Measurements from ENCODE around the gene USP7.

Gene USP7

GRCh38 chr16:8953064-8953463, 10.6 kb downstream of the USP7 start:
- Histone ChIP-seq H3K4me3 (ENCODE audit: insufficient read depth, low read depth, low read length) (no peak overlapping the region), H3K27me3 (ENCODE audit: control insufficient read depth, insufficient read depth, low read length, poor library complexity, severe bottlenecking) (no peaks in the 10 kb centered on the region), H3K36me3 (ENCODE audit: control insufficient read depth, insufficient read depth, low read length) (no peaks in the 10 kb centered on the region), H3K9me3 (ENCODE audit: control insufficient read depth, low read length) (no peaks in the 10 kb centered on the region), H3K4me1 (ENCODE audit: control insufficient read depth, insufficient read depth, low read length) (peaks cover 23% of the 10 kb centered on the region), H3K27ac (ENCODE audit: insufficient read depth, low read depth, low read length, poor library complexity, severe bottlenecking) (no peak overlapping the region)
- 82 to 86% methylated on average over 11 of the region's 11 CpGs for WGBS, 2 experiments

- 90 to 91% methylated on average over 7 of the region's 7 CpGs for WGBS, 2 experiments
- Histone ChIP-seq H3K9me3 (ENCODE audit: control insufficient read depth, low read length) (no peaks in the 10 kb centered on the region), H3K4me1 (ENCODE audit: control insufficient read depth, insufficient read depth, low read length) (peaks cover 20% of the 10 kb centered on the region), H3K27me3 (ENCODE audit: control insufficient read depth, insufficient read depth, low read length, poor library complexity, severe bottlenecking) (no peaks in the 10 kb centered on the region), H3K36me3 (ENCODE audit: control insufficient read depth, insufficient read depth, low read length) (no peaks in the 10 kb centered on the region), H3K4me3 (ENCODE audit: insufficient read depth, low read depth, low read length) (no peak overlapping the region), H3K27ac (ENCODE audit: insufficient read depth, low read depth, low read length, poor library complexity, severe bottlenecking) (no peak overlapping the region)
These were observed 11.4 kb downstream of the USP7 start for GRCh38 chr16:8952281-8952751.

GRCh38 chr16:8951447-8952280, 12.0 kb downstream of the USP7 start:
- H3K27me3 ChIP-seq (ENCODE audit: control insufficient read depth, insufficient read depth, low read length, poor library complexity, severe bottlenecking) = no peaks in the 10 kb centered on the region
- no peaks in the 10 kb centered on the region for H3K36me3 ChIP-seq (ENCODE audit: control insufficient read depth, insufficient read depth, low read length)
- no peak overlapping the region for H3K4me3 ChIP-seq (ENCODE audit: insufficient read depth, low read depth, low read length)
- H3K4me1 ChIP-seq (ENCODE audit: control insufficient read depth, insufficient read depth, low read length) = peaks cover 15% of the 10 kb centered on the region
- H3K27ac ChIP-seq (ENCODE audit: insufficient read depth, low read depth, low read length, poor library complexity, severe bottlenecking) = no peak overlapping the region
- H3K9me3 ChIP-seq (ENCODE audit: control insufficient read depth, low read length) = no peaks in the 10 kb centered on the region
- WGBS, 2 experiments = 78 to 79% methylated on average over 14 of the region's 14 CpGs

- Histone ChIP-seq H3K36me3 (ENCODE audit: control insufficient read depth, insufficient read depth, low read length) (no peaks in the 10 kb centered on the region), H3K4me1 (ENCODE audit: control insufficient read depth, insufficient read depth, low read length) (peaks cover 5% of the 10 kb centered on the region), H3K27ac (ENCODE audit: insufficient read depth, low read depth, low read length, poor library complexity, severe bottlenecking) (peak overlapping the region; percentile 26), H3K27me3 (ENCODE audit: control insufficient read depth, insufficient read depth, low read length, poor library complexity, severe bottlenecking) (no peaks in the 10 kb centered on the region), H3K4me3 (ENCODE audit: insufficient read depth, low read depth, low read length) (no peak overlapping the region), H3K9me3 (ENCODE audit: control insufficient read depth, low read length) (no peaks in the 10 kb centered on the region)
- 91 to 92% methylated on average over 11 of the region's 11 CpGs for whole genome bisulfite sequencing, 2 experiments
These were observed 13.1 kb downstream of the USP7 start for GRCh38 chr16:8950580-8951077.

- Histone ChIP-seq H3K27ac (ENCODE audit: insufficient read depth, low read depth, low read length, poor library complexity, severe bottlenecking) (no peak overlapping the region), H3K27me3 (ENCODE audit: control insufficient read depth, insufficient read depth, low read length, poor library complexity, severe bottlenecking) (no peaks in the 10 kb centered on the region), H3K4me3 (ENCODE audit: insufficient read depth, low read depth, low read length) (no peak overlapping the region), H3K4me1 (ENCODE audit: control insufficient read depth, insufficient read depth, low read length) (peaks cover 4% of the 10 kb centered on the region), H3K9me3 (ENCODE audit: control insufficient read depth, low read length) (no peaks in the 10 kb centered on the region), H3K36me3 (ENCODE audit: control insufficient read depth, insufficient read depth, low read length) (no peaks in the 10 kb centered on the region)
- 90 to 95% methylated on average over 5 of the region's 6 CpGs for WGBS, 2 experiments
These were observed 13.9 kb downstream of the USP7 start for GRCh38 chr16:8949536-8950418.

- no peaks in the 10 kb centered on the region for H3K9me3 ChIP-seq (ENCODE audit: control insufficient read depth, low read length)
- no peaks in the 10 kb centered on the region for H3K27me3 ChIP-seq (ENCODE audit: control insufficient read depth, insufficient read depth, low read length, poor library complexity, severe bottlenecking)
- WGBS, 2 experiments = 93 to 94% methylated on average over 4 to 5 of the region's 5 CpGs
- H3K36me3 ChIP-seq (ENCODE audit: control insufficient read depth, insufficient read depth, low read length) = no peaks in the 10 kb centered on the region
- no peak overlapping the region for H3K27ac ChIP-seq (ENCODE audit: insufficient read depth, low read depth, low read length, poor library complexity, severe bottlenecking)
- H3K4me1 ChIP-seq (ENCODE audit: control insufficient read depth, insufficient read depth, low read length) = peaks cover 4% of the 10 kb centered on the region
- no peak overlapping the region for H3K4me3 ChIP-seq (ENCODE audit: insufficient read depth, low read depth, low read length)
These were observed 14.9 kb downstream of the USP7 start for GRCh38 chr16:8948831-8949230.

GRCh38 chr16:8948069-8948593, 15.6 kb downstream of the USP7 start:
- H3K27me3 ChIP-seq (ENCODE audit: control insufficient read depth, insufficient read depth, low read length, poor library complexity, severe bottlenecking) = no peaks in the 10 kb centered on the region
- H3K27ac ChIP-seq (ENCODE audit: insufficient read depth, low read depth, low read length, poor library complexity, severe bottlenecking) = no peak overlapping the region
- no peaks in the 10 kb centered on the region for H3K9me3 ChIP-seq (ENCODE audit: control insufficient read depth, low read length)
- peaks cover 4% of the 10 kb centered on the region for H3K4me1 ChIP-seq (ENCODE audit: control insufficient read depth, insufficient read depth, low read length)
- no peak overlapping the region for H3K4me3 ChIP-seq (ENCODE audit: insufficient read depth, low read depth, low read length)
- H3K36me3 ChIP-seq (ENCODE audit: control insufficient read depth, insufficient read depth, low read length) = no peaks in the 10 kb centered on the region
- 87 to 91% methylated on average over 6 of the region's 6 CpGs for WGBS, 2 experiments

- no peak overlapping the region for H3K4me3 ChIP-seq (ENCODE audit: insufficient read depth, low read depth, low read length)
- WGBS, 2 experiments = 77 to 85% methylated on average over 5 of the region's 6 CpGs
- no peaks in the 10 kb centered on the region for H3K36me3 ChIP-seq (ENCODE audit: control insufficient read depth, insufficient read depth, low read length)
These were observed 17.2 kb downstream of the USP7 start for GRCh38 chr16:8946544-8946943.

GRCh38 chr16:8945626-8946296, 17.9 kb downstream of the USP7 start:
- peaks cover 3% of the 10 kb centered on the region for H3K4me1 ChIP-seq (ENCODE audit: control insufficient read depth, insufficient read depth, low read length)
- H3K27ac ChIP-seq (ENCODE audit: insufficient read depth, low read depth, low read length, poor library complexity, severe bottlenecking) = no peak overlapping the region
- H3K4me3 ChIP-seq (ENCODE audit: insufficient read depth, low read depth, low read length) = no peak overlapping the region
- H3K9me3 ChIP-seq (ENCODE audit: control insufficient read depth, low read length) = no peaks in the 10 kb centered on the region
- 92% methylated on average over 3 of the region's 3 CpGs for WGBS, 2 experiments
- H3K36me3 ChIP-seq (ENCODE audit: control insufficient read depth, insufficient read depth, low read length) = no peaks in the 10 kb centered on the region
- H3K27me3 ChIP-seq (ENCODE audit: control insufficient read depth, insufficient read depth, low read length, poor library complexity, severe bottlenecking) = no peaks in the 10 kb centered on the region

More at GRCh38 chr16:8946544-8946943, 17.2 kb downstream of the USP7 start:
- Histone ChIP-seq H3K27me3 (ENCODE audit: control insufficient read depth, insufficient read depth, low read length, poor library complexity, severe bottlenecking) (no peaks in the 10 kb centered on the region), H3K9me3 (ENCODE audit: control insufficient read depth, low read length) (no peaks in the 10 kb centered on the region), H3K4me1 (ENCODE audit: control insufficient read depth, insufficient read depth, low read length) (peaks cover 4% of the 10 kb centered on the region), H3K27ac (ENCODE audit: insufficient read depth, low read depth, low read length, poor library complexity, severe bottlenecking) (no peak overlapping the region)

Measured in ectodermal cell (in vitro differentiated cells).